HepG2 (cell line): ENCODE measurements around the gene SUSD6. TPM values are rescaled to one million over a fixed set of nuclear protein-coding genes. Genes with fewer than 3 reads are reported as not detected.
A peak's percentile ranks its signal among the peaks of the same experiment; 100 is the strongest.

Experiments
- CHCHD3 ChIP-seq: sonication (generic); formaldehyde crosslinking; IDR thresholded peaks from 2 replicates; pipeline ENCODE4 v1.8.0; 2022; ENCODE audit warnings: mild to moderate bottlenecking, missing genetic modification reagents, moderate library complexity
- EZH2 ChIP-seq: conservative IDR thresholded peaks from 2 replicates; pipeline ENCODE4 v1.6.1; 2012; ENCODE audit warnings: mild to moderate bottlenecking, low read depth, low read length, moderate library complexity
- HDAC6 ChIP-seq: fragments of 200-600 bp; sonication (generic); IDR thresholded peaks from 2 replicates; pipeline ENCODE4 v1.7.0; 2017; ENCODE audit warnings: mild to moderate bottlenecking, antibody characterized with exemption, low read length, low read depth
- NAIF1 ChIP-seq: sonication (generic); formaldehyde crosslinking; IDR thresholded peaks from 2 replicates; pipeline ENCODE4 v1.5.0; 2020; ENCODE audit warnings: mild to moderate bottlenecking, missing genetic modification reagents, borderline replicate concordance
- REXO4 ChIP-seq: sonication (generic); formaldehyde crosslinking; IDR thresholded peaks from 2 replicates; pipeline ENCODE4 v1.8.0; 2022; ENCODE audit warnings: missing genetic modification reagents, mild to moderate bottlenecking, borderline replicate concordance
- ZNF180 ChIP-seq: sonication (generic); formaldehyde crosslinking; IDR thresholded peaks from 2 replicates; pipeline ENCODE4 v1.4.0; 2020; ENCODE audit warnings: low read depth, missing genetic modification reagents, borderline replicate concordance
- ZNF256 ChIP-seq: sonication (generic); formaldehyde crosslinking; conservative IDR thresholded peaks from 2 replicates; pipeline ENCODE4 v1.4.0; 2020; ENCODE audit warnings: missing genetic modification reagents
- ZNF83 ChIP-seq: sonication (generic); formaldehyde crosslinking; IDR thresholded peaks from 2 replicates; pipeline ENCODE4 v1.4.0; 2020; ENCODE audit warnings: missing genetic modification reagents, mild to moderate bottlenecking, borderline replicate concordance
- polyA plus RNA-seq, 8 experiments: library from polyadenylated mRNA; depleted of rRNA in 3 of 8; stranded (reverse) in 7 of 8; unstranded in 1 of 8; fragments of >200 nt; fragmentation: Illumina TruSeq in 4 of 8; extraction: Trizol in 4 of 8; gene quantifications; 2 replicates each; pipeline versions ENCODE4 v1.2.1 to v1.2.3, GENCODE V29; 2011 to 2016; ENCODE audit warnings: low read depth in 4 of 8, missing spikeins in 1 of 8, mixed read lengths in 1 of 8; ENCODE audit not compliant: insufficient read depth in 1 of 8
- total RNA-seq, 5 experiments: library from RNA; depleted of rRNA; stranded (reverse); fragments of >200 nt; fragmentation: Illumina TruSeq; extraction: Trizol; gene quantifications; 2 replicates each; pipeline ENCODE4 v1.2.3, GENCODE V29; 2016; ENCODE audit warnings: low read depth in 1 of 5
- TF ChIP-seq, protein P1 (sequence below): sonication (generic); formaldehyde crosslinking; IDR thresholded peaks from 2 replicates; pipeline ENCODE4 v1.5.1; 2020; ENCODE audit warnings: mild to moderate bottlenecking, missing genetic modification reagents, borderline replicate concordance
- TF ChIP-seq, protein P2 (sequence below): sonication (generic); IDR thresholded peaks from 2 replicates; pipeline ENCODE4 v1.6.1; 2016; ENCODE audit warnings: low read depth, borderline replicate concordance
- TF ChIP-seq, protein P3 (sequence below): sonication (generic); formaldehyde crosslinking; IDR thresholded peaks from 2 replicates; pipeline ENCODE4 v1.4.0; 2020; ENCODE audit warnings: mild to moderate bottlenecking, missing genetic modification reagents
- TF ChIP-seq, protein P4 (sequence below): conservative IDR thresholded peaks from 2 replicates; pipeline ENCODE4 v1.6.1; 2018; ENCODE audit warnings: missing genetic modification reagents
- TF ChIP-seq, protein P5 (sequence below): IDR thresholded peaks from 2 replicates; pipeline ENCODE4 v1.6.1; 2018; ENCODE audit warnings: missing genetic modification reagents, mild to moderate bottlenecking, missing compliant biosample characterization
- TF ChIP-seq, protein P6 (sequence below): sonication (generic); formaldehyde crosslinking; IDR thresholded peaks from 2 replicates; pipeline ENCODE4 v1.5.0; 2020; ENCODE audit warnings: missing genetic modification reagents

Gene SUSD6
- total and polyA plus RNA-seq, 2 of the 13 experiments (the other 11 are each of a cell fraction or from before 2014, with no cell fraction given), result 7.2 to 7.4 TPM

DNA sequence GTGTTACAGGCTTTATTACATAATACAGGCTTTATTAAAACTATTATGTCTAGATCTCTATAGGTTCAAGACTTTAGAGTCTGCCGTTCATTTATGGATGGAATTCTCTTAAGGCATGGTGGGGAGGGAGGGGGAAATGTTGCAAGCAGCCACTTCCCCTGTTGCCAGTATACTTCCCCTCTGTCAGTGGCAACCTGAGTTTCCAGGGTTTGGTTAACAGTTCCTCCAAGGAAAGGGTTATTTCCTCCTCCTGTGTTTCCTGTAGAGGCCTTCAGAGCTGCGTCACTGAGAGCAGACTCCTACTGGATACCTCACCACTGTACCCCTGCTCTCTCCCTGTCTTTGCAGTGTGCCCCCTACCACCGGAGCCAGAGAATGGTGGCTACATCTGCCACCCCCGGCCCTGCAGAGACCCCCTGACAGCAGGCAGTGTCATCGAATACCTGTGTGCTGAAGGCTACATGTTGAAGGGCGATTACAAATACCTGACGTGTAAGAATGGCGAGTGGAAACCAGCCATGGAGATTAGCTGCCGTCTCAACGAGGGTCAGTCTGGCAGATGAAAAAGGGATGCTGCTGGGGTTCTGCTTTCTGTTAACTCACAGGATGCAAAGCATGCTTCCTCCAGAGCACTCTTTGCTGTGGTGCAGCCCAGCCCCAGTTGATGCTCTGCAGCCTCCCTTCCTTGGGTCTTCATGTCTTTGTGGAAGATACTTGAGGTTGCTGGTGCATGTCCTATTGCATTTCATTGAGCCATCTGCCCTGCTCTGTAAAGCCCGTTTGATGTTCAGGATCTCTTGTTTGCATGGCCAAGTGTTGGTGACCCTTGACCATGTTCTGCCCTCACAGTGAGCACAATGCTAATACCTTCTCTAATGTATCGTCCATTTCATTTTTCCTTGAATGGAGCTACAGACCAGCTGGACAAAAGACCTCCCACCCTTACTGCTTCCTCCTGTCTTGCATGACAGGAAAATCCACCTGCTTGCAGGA, 91.9 kb downstream of the SUSD6 start (continued):
- TF ChIP-seq, protein P1, sequence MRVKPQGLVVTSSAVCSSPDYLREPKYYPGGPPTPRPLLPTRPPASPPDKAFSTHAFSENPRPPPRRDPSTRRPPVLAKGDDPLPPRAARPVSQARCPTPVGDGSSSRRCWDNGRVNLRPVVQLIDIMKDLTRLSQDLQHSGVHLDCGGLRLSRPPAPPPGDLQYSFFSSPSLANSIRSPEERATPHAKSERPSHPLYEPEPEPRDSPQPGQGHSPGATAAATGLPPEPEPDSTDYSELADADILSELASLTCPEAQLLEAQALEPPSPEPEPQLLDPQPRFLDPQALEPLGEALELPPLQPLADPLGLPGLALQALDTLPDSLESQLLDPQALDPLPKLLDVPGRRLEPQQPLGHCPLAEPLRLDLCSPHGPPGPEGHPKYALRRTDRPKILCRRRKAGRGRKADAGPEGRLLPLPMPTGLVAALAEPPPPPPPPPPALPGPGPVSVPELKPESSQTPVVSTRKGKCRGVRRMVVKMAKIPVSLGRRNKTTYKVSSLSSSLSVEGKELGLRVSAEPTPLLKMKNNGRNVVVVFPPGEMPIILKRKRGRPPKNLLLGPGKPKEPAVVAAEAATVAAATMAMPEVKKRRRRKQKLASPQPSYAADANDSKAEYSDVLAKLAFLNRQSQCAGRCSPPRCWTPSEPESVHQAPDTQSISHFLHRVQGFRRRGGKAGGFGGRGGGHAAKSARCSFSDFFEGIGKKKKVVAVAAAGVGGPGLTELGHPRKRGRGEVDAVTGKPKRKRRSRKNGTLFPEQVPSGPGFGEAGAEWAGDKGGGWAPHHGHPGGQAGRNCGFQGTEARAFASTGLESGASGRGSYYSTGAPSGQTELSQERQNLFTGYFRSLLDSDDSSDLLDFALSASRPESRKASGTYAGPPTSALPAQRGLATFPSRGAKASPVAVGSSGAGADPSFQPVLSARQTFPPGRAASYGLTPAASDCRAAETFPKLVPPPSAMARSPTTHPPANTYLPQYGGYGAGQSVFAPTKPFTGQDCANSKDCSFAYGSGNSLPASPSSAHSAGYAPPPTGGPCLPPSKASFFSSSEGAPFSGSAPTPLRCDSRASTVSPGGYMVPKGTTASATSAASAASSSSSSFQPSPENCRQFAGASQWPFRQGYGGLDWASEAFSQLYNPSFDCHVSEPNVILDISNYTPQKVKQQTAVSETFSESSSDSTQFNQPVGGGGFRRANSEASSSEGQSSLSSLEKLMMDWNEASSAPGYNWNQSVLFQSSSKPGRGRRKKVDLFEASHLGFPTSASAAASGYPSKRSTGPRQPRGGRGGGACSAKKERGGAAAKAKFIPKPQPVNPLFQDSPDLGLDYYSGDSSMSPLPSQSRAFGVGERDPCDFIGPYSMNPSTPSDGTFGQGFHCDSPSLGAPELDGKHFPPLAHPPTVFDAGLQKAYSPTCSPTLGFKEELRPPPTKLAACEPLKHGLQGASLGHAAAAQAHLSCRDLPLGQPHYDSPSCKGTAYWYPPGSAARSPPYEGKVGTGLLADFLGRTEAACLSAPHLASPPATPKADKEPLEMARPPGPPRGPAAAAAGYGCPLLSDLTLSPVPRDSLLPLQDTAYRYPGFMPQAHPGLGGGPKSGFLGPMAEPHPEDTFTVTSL (CRISPR knock-in tag), result no peak
- TF ChIP-seq HDAC6 (no peak), REXO4 (CRISPR knock-in tag) (no peak), ZNF180 (CRISPR knock-in tag) (no peak), NAIF1 (CRISPR knock-in tag) (no peak), CHCHD3 (CRISPR knock-in tag) (no peak), ZNF256 (no peak), EZH2 (no peak), ZNF83 (CRISPR knock-in tag) (no peak)
- TF ChIP-seq, protein P2, sequence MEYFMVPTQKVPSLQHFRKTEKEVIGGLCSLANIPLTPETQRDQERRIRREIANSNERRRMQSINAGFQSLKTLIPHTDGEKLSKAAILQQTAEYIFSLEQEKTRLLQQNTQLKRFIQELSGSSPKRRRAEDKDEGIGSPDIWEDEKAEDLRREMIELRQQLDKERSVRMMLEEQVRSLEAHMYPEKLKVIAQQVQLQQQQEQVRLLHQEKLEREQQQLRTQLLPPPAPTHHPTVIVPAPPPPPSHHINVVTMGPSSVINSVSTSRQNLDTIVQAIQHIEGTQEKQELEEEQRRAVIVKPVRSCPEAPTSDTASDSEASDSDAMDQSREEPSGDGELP, result peak; percentile 21; the same call in 1 of the 2 replicates
- TF ChIP-seq, protein P3, sequence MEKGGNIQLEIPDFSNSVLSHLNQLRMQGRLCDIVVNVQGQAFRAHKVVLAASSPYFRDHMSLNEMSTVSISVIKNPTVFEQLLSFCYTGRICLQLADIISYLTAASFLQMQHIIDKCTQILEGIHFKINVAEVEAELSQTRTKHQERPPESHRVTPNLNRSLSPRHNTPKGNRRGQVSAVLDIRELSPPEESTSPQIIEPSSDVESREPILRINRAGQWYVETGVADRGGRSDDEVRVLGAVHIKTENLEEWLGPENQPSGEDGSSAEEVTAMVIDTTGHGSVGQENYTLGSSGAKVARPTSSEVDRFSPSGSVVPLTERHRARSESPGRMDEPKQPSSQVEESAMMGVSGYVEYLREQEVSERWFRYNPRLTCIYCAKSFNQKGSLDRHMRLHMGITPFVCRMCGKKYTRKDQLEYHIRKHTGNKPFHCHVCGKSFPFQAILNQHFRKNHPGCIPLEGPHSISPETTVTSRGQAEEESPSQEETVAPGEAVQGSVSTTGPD (CRISPR knock-in tag), result no peak
- TF ChIP-seq, protein P4, sequence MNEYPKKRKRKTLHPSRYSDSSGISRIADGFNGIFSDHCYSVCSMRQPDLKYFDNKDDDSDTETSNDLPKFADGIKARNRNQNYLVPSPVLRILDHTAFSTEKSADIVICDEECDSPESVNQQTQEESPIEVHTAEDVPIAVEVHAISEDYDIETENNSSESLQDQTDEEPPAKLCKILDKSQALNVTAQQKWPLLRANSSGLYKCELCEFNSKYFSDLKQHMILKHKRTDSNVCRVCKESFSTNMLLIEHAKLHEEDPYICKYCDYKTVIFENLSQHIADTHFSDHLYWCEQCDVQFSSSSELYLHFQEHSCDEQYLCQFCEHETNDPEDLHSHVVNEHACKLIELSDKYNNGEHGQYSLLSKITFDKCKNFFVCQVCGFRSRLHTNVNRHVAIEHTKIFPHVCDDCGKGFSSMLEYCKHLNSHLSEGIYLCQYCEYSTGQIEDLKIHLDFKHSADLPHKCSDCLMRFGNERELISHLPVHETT (CRISPR knock-in tag), result no peak
- TF ChIP-seq, protein P5, sequence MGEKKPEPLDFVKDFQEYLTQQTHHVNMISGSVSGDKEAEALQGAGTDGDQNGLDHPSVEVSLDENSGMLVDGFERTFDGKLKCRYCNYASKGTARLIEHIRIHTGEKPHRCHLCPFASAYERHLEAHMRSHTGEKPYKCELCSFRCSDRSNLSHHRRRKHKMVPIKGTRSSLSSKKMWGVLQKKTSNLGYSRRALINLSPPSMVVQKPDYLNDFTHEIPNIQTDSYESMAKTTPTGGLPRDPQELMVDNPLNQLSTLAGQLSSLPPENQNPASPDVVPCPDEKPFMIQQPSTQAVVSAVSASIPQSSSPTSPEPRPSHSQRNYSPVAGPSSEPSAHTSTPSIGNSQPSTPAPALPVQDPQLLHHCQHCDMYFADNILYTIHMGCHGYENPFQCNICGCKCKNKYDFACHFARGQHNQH (CRISPR knock-in tag), result no peak
- TF ChIP-seq, protein P6, sequence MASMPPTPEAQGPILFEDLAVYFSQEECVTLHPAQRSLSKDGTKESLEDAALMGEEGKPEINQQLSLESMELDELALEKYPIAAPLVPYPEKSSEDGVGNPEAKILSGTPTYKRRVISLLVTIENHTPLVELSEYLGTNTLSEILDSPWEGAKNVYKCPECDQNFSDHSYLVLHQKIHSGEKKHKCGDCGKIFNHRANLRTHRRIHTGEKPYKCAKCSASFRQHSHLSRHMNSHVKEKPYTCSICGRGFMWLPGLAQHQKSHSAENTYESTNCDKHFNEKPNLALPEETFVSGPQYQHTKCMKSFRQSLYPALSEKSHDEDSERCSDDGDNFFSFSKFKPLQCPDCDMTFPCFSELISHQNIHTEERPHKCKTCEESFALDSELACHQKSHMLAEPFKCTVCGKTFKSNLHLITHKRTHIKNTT (CRISPR knock-in tag), result no peak
